NCI-H446 (cell line): ENCODE measurements around the gene OLFML2B.
A peak's percentile ranks its signal among the peaks of the same experiment; 100 is the strongest.
"Not testable (repeated sequence)": the region's sequence is repeated elsewhere in the genome, so short reads cannot be mapped to it uniquely, and the experiment has no call there.

Source experiments
- DNase-seq, 2 experiments: peaks; one replicate each; lab custom pipeline; 2025; lab: John Stamatoyannopoulos, UW

OLFML2B gene

DNA sequence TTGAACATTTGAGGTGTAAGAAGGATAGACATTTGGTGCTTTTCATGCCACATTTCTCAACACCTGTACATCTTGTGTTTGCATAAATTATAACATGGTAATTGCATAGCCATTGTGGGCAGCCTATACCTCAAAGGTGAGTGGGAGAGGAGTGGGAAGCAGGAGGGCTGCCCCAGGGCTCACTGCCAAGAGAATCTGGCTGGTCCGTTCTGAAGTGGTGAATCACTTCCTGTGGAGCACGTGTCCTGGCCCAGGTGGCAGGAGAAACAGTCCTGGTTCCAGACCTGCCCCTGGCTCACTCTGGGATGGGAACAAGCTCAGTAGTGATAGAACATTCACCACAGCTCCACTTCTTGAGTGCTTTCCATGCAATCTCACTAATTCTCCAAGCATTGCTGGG is 11.6 kb upstream of the OLFML2B start:
- DNase-seq: peak in 1 of 2 experiments; percentile 23

DNA sequence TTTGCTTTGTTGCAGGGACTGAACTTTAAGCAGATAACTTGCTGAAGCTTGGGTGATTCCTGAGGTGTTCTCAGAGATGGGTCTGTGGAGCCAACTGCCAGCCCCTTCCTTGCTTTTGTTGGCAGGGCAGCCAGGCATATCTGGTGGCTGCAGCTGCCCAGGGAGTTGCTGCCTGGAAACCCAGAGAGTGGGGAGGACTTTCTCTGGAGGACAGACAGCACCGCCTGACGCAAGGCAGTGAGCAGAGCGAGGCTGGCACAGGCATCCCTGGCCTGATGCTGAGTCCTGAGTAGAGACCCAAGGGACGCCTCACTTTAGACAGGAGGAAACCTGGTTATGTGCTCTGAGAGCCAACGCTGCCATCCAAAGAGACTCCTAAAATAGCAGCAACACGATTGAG is 9.8 kb upstream of the OLFML2B start:
- DNase-seq: peak; percentile 33 to 75

DNA sequence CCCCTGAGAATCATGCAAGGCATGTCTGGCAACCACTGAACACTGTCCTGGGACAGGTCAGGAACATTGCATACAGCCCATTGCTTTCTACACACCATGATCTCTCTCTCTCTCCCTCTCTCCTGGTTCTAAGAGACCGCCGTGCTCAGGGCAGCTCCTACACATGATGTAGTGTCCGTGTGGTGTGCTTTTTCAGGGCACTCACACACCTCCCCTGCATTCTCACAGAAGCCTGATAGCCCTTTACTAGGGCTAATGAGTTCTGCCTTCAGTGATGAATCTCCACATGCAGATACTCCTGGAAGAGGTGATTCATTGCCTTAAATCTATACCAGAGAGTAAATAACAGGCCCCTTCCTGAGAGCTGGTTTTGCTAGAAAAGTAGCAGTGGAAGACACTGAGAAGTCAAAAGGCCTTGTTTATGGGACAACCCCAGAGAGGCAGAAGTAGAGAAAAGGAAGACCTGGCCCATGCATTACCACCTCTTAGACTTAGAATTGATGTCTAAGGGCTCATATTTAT is 7.2 kb upstream of the OLFML2B start:
- DNase-seq: no peak

- peak; percentile 56 to 61 for DNase-seq
These were observed 5.5 kb upstream of the OLFML2B start for GRCh38 chr1:162029157-162029556.

- DNase-seq: no peak
These were observed 5.1 kb upstream of the OLFML2B start for GRCh38 chr1:162028726-162029125.

DNA sequence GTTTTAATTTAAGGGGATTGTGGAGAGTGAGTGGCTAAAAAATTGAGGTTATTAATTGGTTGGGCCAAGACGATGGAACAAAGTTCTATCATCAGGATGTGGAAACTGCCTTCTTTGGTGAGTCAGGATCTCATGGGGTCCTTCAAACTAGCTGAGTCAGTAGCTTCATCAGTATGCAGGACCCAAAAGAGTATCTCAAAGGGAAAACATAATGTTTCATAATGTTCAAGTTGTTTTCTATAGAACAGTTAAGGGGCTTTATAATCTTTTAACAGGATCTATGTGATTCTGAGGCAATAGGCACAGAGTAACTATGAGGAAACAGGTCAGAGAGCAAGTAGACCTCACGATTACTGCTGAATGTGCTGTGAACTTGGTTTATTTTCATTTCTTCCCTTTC is 3.2 kb upstream of the OLFML2B start:
- DNase-seq: no peak

DNA sequence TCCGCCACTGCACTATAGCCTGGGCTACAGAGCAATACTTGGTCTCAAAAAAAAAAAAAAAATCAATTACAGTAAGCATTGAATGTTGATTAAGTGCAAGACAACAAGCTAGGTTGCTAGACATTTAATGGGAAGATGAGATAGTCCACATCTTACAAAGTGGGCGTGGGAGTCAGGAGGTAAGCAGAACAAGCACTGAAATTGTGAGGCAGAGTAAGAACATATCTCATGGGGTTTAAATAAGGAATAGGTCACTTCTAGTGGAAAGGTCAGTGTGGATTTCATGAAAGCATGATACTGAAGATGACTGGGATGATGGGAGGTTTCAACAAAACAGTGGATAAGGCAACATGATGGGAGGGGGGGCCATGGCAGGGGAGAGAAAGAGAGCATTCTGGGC is 1.9 kb upstream of the OLFML2B start:
- DNase-seq: no peak

DNA sequence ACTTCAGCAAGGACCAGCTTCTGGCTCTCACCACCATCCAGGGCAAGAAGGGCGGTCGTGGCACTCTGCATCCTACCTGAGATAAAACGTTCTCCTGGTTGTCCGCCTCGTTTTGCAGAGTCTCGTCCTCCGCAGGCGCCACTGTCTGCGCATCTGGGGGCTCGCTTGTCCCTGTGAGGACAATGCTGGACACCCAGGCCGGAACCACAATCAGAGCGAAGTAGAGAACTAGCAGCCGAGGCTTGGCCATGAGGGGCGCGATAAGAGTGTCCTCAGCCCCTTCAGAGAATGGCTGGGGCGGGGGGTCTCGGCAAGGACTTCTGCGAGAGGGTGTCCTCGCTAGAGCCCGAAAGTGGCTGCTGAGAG is 505 bp downstream of the OLFML2B start:
- no peak for DNase-seq

DNA sequence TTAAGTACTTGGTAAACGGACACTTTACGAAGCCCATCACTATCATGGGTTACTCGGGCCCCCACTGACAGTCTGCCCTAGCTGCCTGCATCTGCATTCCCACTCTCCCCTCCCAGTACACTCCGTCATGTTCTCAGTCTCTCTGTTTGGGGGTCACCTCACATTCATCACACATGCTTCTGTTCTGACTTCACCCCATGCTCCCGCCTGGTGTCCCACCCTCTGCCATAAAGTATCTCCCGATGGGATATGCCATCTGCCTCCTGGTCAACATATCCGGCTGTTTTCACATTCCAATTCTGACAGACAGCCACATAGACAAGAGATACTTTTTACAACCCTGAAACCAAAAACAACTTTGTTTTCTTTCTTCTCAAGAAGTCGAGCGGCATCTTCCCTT is 1.0 kb downstream of the OLFML2B start:
- DNase-seq: no peak

DNA sequence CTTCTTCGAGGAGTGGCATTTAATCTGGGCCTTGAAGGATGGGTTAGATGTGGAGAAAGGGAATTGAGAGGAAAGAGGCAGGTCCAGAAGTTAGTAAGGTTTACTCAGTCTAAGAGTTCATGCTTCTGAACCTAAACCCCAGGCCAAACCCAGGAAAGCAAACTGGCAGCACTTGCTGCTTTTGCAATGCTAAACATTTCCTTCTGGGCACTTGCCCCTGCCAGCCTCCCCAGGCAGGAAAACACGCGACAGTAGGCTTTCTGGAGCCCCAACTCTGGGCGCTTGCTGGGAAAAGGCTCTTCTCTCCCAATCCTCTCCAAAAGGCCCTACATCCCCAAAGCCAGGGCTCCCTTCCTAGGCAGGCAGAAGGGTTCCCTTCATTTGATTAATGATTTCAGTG is 2.5 kb downstream of the OLFML2B start:
- no peak for DNase-seq

GRCh38 chr1:162020150-162020549 is 3.5 kb downstream of the OLFML2B start:
- DNase-seq: no peak

DNA sequence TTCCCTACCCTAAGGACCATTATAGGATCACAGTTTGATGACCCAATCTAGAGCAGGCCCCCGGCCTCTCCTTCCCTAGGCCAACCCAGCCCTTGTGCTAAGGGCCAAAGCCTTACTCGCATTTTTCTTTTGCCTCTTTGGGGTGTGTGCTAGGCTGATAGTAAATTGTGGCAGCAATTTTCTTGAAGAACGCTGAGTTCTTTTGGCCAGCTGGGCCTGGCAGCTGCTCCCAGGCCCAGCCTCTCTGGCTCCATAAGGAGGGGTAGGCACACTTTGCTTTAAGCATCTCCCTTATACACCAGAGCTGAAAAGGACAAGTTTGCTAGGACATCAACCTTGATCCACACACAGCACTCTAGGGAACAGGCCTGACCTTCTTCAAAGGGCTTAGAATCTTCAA is 4.2 kb downstream of the OLFML2B start:
- peak in 1 of 2 experiments; percentile 45 for DNase-seq

DNA sequence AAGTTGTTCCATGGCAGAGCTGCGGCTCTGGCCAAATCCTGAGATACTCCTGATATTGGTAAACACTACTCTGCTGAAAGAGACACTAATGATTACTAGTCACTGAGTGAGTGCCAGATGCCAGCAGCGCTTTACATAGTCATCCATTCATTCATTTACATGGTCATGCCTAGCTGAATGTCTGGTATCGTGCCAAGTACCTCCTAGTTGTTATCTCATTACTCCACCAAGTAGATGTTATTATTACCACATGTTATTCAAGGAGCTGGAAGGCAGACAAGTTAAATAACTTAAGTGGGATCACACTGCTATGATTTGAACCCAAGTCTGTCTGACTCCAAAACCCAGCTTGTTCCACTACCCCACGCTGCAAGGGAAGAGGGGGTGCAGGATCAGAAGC is 4.7 kb downstream of the OLFML2B start:
- DNase-seq: peak; percentile 78 to 89

GRCh38 chr1:162018418-162018817 is 5.3 kb downstream of the OLFML2B start:
- no peak for DNase-seq

DNA sequence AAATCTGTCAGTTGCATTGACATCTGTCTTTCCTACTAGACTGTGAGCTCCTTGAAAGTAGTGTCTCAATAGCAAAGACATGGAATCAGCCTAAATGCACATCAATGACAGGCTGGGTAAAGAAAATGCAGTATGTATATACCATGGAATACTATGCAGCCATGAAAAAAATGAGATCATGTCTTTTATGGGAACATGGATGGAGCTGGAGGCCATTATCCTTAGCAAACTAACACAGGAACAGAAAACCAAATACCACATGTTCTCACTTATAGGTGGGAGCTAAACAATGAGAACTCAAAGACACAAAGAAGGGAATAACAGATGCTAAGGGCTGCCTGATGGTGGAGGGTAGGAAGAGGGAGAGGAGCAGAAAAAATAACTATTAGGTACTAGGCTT is 5.9 kb downstream of the OLFML2B start:
- not testable (repeated sequence) for DNase-seq

- DNase-seq: no peak
These were observed 7.0 kb downstream of the OLFML2B start for GRCh38 chr1:162016631-162017030.

GRCh38 chr1:162015196-162015595 is 8.5 kb downstream of the OLFML2B start:
- no peak for DNase-seq

GRCh38 chr1:162014202-162014601 is 9.5 kb downstream of the OLFML2B start:
- DNase-seq: no peak

GRCh38 chr1:162013289-162013688 is 10.4 kb downstream of the OLFML2B start:
- DNase-seq: no peak

DNA sequence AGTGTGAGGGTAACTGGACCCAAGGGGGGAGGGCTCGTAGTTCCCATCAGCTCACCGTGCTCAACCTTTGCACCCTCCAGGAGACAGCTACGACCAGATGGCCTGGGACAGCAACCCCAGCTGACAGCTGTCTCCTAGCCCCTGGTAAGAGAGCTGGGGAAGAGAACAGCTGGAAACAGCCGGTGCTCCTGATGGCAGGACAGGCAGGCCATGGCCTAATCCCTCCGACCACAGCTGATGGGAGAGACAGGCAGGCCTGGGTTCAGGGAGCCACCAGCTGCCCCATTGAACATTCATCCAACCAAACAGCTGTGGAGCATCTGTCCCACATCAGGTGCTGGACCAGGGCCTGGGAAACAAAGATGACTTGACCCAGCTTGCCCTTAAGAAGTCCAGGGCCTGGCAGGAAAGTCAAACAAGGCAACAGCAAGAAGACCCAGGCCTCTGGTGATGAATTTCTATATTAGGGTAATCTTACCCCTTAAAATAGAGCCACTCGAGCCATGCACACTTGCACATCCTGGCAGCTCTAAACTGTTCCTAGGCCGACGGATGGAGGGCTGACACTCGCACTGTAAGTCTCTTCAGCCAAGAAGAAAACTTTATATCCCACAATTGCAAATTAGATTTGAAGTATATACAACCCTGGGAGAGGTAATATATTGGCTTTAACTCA is 12.2 kb downstream of the OLFML2B start:
- DNase-seq: no peak

DNA sequence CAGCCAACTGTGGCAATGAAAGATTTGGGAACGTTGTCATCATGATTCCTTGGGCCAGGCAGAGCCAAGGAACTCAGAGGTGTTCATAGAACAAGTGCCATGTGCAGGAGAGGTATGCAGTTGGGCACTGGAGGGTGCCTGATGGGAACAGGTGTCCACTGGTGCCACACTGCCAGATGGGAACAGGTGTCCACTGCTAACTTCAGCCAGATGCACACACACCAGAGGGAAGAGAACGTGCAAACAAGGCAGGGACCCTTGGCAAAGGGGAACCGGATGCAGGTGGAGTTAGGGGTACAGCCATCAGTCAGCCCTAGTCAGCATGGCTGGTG is 13.5 kb downstream of the OLFML2B start:
- no peak for DNase-seq

DNA sequence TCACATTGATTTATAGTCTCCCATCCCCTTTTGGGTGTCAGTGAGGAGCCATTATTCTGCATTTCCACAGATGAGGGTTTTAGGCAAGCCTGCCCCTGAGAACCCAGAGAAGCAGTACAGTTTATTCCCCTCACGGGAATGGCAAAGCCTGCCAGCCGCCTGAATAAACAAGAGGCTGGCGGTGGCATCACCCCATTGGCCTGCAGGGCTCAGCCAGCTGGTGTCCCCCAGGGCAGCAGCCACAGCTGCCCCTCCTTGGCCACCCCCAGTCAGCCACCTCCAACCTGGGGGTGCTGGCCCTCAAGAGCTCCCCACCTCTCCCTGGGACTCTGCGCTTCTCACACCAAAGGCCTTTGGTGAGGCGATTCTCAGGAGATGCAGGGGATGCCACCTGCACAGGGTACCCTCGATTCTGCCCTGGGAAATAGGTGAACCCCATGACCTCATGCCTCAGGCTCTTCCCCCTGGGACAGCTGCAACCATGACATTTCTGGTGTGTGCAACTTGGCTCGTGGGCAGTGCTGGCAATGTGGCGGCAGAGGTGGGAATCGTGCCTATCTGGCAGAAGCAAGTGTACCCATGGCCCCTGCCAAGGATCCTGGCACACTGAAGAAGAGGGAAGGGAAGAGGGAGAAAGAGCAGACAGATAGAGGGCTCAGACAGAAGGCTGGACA is 14.0 kb downstream of the OLFML2B start:
- DNase-seq: peak in 1 of 2 experiments; percentile 42

DNA sequence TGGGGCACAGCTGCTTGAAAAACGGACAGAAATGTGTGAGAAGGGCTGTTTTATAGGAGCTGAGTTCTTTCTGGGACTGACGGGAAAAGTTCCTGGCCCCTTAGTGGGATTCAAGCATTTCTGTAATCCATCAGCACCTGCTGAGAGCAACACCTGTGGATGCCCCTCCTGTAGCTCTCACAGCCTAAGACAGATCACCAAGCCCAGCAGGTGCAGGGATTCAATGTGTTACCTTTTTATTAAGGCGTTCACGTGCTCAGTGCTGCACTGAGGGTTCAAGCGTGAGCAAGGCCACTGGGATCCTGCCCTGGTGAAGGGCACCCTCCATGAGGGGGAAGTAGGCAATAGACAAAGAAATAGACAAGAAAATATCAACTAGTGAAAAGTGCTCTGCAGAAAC is 14.9 kb downstream of the OLFML2B start:
- DNase-seq: no peak

GRCh38 chr1:162007466-162007865 is 16.2 kb downstream of the OLFML2B start:
- DNase-seq: no peak
